DND-41 (cell line): ENCODE data around the gene ZKSCAN5.

Source experiments
- ATAC-seq: fragments of 200-7000 bp; cut with Tn5 transposase; 3 replicates; pipeline ENCODE4 v1.9.1; 2021; ENCODE audit warnings: low read depth; ENCODE audit not compliant: insufficient read depth
- DNase-seq: peaks from one replicate; pipeline ENCODE4 v3.0.0-alpha.2; 2020
- H2AFZ ChIP-seq: 2 replicates; pipeline ENCODE4 v1.6.0; 2012; ENCODE audit warnings: low read depth, low read length
- H3K27ac ChIP-seq: 2 replicates; pipeline ENCODE4 v1.5.1; 2012; ENCODE audit warnings: low read length, inconsistent platforms
- H3K27me3 ChIP-seq: fragments of 200-600 bp; sonication (generic); 2 replicates; pipeline ENCODE4 v1.6.0; 2012; ENCODE audit warnings: low read length, mild to moderate bottlenecking, inconsistent platforms; ENCODE audit not compliant: insufficient read depth, poor library complexity
- H3K36me3 ChIP-seq: 2 replicates; pipeline ENCODE4 v1.5.1; 2012; ENCODE audit warnings: low read length, inconsistent platforms; ENCODE audit not compliant: insufficient read depth
- H3K4me1 ChIP-seq: 2 replicates; pipeline ENCODE4 v1.5.1; 2012; ENCODE audit warnings: mild to moderate bottlenecking, low read length; ENCODE audit not compliant: insufficient read depth
- H3K4me2 ChIP-seq: 2 replicates; pipeline ENCODE4 v1.6.0; 2012; ENCODE audit warnings: mild to moderate bottlenecking, moderate library complexity, low read length, inconsistent platforms; ENCODE audit not compliant: insufficient read depth
- H3K4me3 ChIP-seq, 2 experiments: fragments of 200-600 bp in 1 of 2; shearing (Covaris generic) in 1 of 2; 2 replicates each; pipeline ENCODE4 v1.5.1; 2012 to 2016; ENCODE audit warnings: inconsistent platforms in 2 of 2, low read length in 2 of 2, mild to moderate bottlenecking in 2 of 2, low read depth in 1 of 2, moderate library complexity in 1 of 2
- H3K79me2 ChIP-seq: 2 replicates; pipeline ENCODE4 v1.6.0; 2012; ENCODE audit warnings: low read length, inconsistent platforms; ENCODE audit not compliant: insufficient read depth
- H3K9ac ChIP-seq: 2 replicates; pipeline ENCODE4 v1.6.0; 2012; ENCODE audit warnings: low read depth, mild to moderate bottlenecking, inconsistent platforms, low read length, moderate library complexity
- H3K9me3 ChIP-seq: 2 replicates; pipeline ENCODE4 v1.5.1; 2012; ENCODE audit warnings: low read length, moderate library complexity, mild to moderate bottlenecking, inconsistent platforms; ENCODE audit not compliant: insufficient read depth, severe bottlenecking
- H4K20me1 ChIP-seq: 2 replicates; pipeline ENCODE4 v1.6.0; 2012; ENCODE audit warnings: low read length; ENCODE audit not compliant: insufficient read depth
- CTCF ChIP-seq: IDR thresholded peaks from 2 replicates; pipeline ENCODE4 v1.5.1; 2012; ENCODE audit warnings: borderline replicate concordance, low read length, moderate library complexity, mild to moderate bottlenecking; ENCODE audit not compliant: poor library complexity, severe bottlenecking; ENCODE audit errors: extremely low read depth
- EZH2 ChIP-seq: IDR thresholded peaks from 3 replicates; pipeline ENCODE4 v1.6.1; 2012; ENCODE audit warnings: borderline replicate concordance, low read depth, mild to moderate bottlenecking, moderate library complexity, low read length, inconsistent platforms; ENCODE audit not compliant: severe bottlenecking

ZKSCAN5 gene

GRCh38 chr7:99473315-99473596 lies 31.2 kb upstream of the ZKSCAN5 start:
- H3K9me3 ChIP-seq, result no peaks in the 10 kb centered on the region
- ATAC-seq (peak; percentile 22; the same call in 1 of the 3 replicates), DNase-seq (peak; percentile 38)
- H3K4me1 ChIP-seq, result peaks cover 33% of the 10 kb centered on the region
- peak overlapping the region; percentile 83 for H3K4me2 ChIP-seq
- no peaks in the 10 kb centered on the region for H3K27me3 ChIP-seq
- H3K27ac ChIP-seq, result peak overlapping the region; percentile 61
- H3K79me2 ChIP-seq, result peaks cover 53% of the 10 kb centered on the region
- TF ChIP-seq EZH2 (no peak), CTCF (no peak)
- peak overlapping the region; percentile 81 for H3K9ac ChIP-seq
- H3K36me3 ChIP-seq, result peaks cover 26% of the 10 kb centered on the region
- peak overlapping the region; percentile 95 for H2AFZ ChIP-seq
- H4K20me1 ChIP-seq, result peaks cover 6% of the 10 kb centered on the region; the same call in 1 of the 2 replicates
- H3K4me3 ChIP-seq, result peak overlapping the region; percentile 91 to 98

- no peaks in the 10 kb centered on the region for H3K9me3 ChIP-seq
- DNase-seq (no peak), ATAC-seq (no peak)
- H3K27ac ChIP-seq, result no peak overlapping the region
- H3K4me1 ChIP-seq, result peaks cover 29% of the 10 kb centered on the region
- H3K36me3 ChIP-seq, result peaks cover 55% of the 10 kb centered on the region
- H3K27me3 ChIP-seq, result no peaks in the 10 kb centered on the region
- H3K4me2 ChIP-seq, result peak overlapping the region; percentile 24; the same call in 1 of the 2 replicates
- no peak overlapping the region for H2AFZ ChIP-seq
- 0 out of 2 replicates have a peak overlapping the region, but pooled peaks have one; percentile 18 for H3K9ac ChIP-seq
- peaks cover 76% of the 10 kb centered on the region for H3K79me2 ChIP-seq
- peaks cover 16% of the 10 kb centered on the region; the same call in 1 of the 2 replicates for H4K20me1 ChIP-seq
- H3K4me3 ChIP-seq, result no peak overlapping the region
- TF ChIP-seq EZH2 (no peak), CTCF (no peak)
Measured at GRCh38 chr7:99476107-99476506, 28.4 kb upstream of the ZKSCAN5 start.

GRCh38 chr7:99478464-99479440 lies 25.7 kb upstream of the ZKSCAN5 start:
- Histone ChIP-seq H4K20me1 (peaks cover 16% of the 10 kb centered on the region; the same call in 1 of the 2 replicates), H3K79me2 (peaks cover 65% of the 10 kb centered on the region)

More at GRCh38 chr7:99478464-99479440, 25.7 kb upstream of the ZKSCAN5 start:
- H3K36me3 ChIP-seq, result peaks cover 75% of the 10 kb centered on the region
- no peak overlapping the region for H3K4me3 ChIP-seq
- H2AFZ ChIP-seq, result no peak overlapping the region
- no peak overlapping the region for H3K9ac ChIP-seq
- no peak overlapping the region for H3K4me2 ChIP-seq
- TF ChIP-seq EZH2, result no peak
- no peak for TF ChIP-seq CTCF
- ATAC-seq (0 out of 3 replicates have a peak, but pooled peaks have one; percentile 23), DNase-seq (no peak)
- H3K9me3 ChIP-seq, result no peaks in the 10 kb centered on the region
- H3K27me3 ChIP-seq, result no peaks in the 10 kb centered on the region
- peaks cover 17% of the 10 kb centered on the region for H3K4me1 ChIP-seq
- no peak overlapping the region for H3K27ac ChIP-seq
